A204.1 (cell line): Measurements from ENCODE around the gene TSSK6.

Experiments used
- FAIRE-seq: peaks from 2 replicates; lab custom pipeline; 2012; peaks lifted over from hg19 to GRCh38; lab: Jason Lieb, UNC

The TSSK6 gene

GRCh38 chr19:19530889-19531288 is 15.5 kb upstream of the TSSK6 start:
- FAIRE-seq: no peak

- FAIRE-seq: no peak
These were observed 15.1 kb upstream of the TSSK6 start for GRCh38 chr19:19530423-19530804.

GRCh38 chr19:19529783-19530422 is 14.6 kb upstream of the TSSK6 start:
- FAIRE-seq: no peak

- FAIRE-seq: no peak
These were observed 13.6 kb upstream of the TSSK6 start, which contains the start of gene YJEFN3 for GRCh38 chr19:19528721-19529490. Gene YJEFN3, plus strand, starts transcription at chr19:19528911. Its CDS starts 22 bp downstream, at chr19:19528933.

- no peak for FAIRE-seq
These were observed 12.6 kb upstream of the TSSK6 start for GRCh38 chr19:19527674-19528625.

- FAIRE-seq: no peak
These were observed 12.0 kb upstream of the TSSK6 start for GRCh38 chr19:19527371-19527656.

GRCh38 chr19:19526581-19527370 is 11.4 kb upstream of the TSSK6 start:
- no peak for FAIRE-seq

GRCh38 chr19:19525611-19526380 is 10.4 kb upstream of the TSSK6 start:
- no peak for FAIRE-seq

GRCh38 chr19:19524053-19524452 is 8.7 kb upstream of the TSSK6 start:
- FAIRE-seq: no peak

- FAIRE-seq: no peak
These were observed 7.8 kb upstream of the TSSK6 start for GRCh38 chr19:19523177-19523576.

- FAIRE-seq: no peak
These were observed 5.6 kb upstream of the TSSK6 start for GRCh38 chr19:19520989-19521388.

GRCh38 chr19:19517235-19517619 is 1.9 kb upstream of the TSSK6 start:
- FAIRE-seq: no peak

- no peak for FAIRE-seq
These were observed 533 bp upstream of the TSSK6 start, which contains the start of gene NDUFA13 for GRCh38 chr19:19515642-19516519. Gene NDUFA13, plus strand, starts transcription at chr19:19516225. Its CDS starts 14 bp downstream, at chr19:19516239.

- no peak for FAIRE-seq
These were observed 1.1 kb downstream of the TSSK6 start for GRCh38 chr19:19514215-19514657.

- FAIRE-seq: no peak
These were observed 1.7 kb downstream of the TSSK6 start for GRCh38 chr19:19513682-19514081.

GRCh38 chr19:19510432-19510831 is 4.9 kb downstream of the TSSK6 start:
- FAIRE-seq: no peak

- FAIRE-seq: no peak
These were observed 7.1 kb downstream of the TSSK6 start for GRCh38 chr19:19508217-19508616.

GRCh38 chr19:19507354-19507753 is 8.0 kb downstream of the TSSK6 start:
- no peak for FAIRE-seq

GRCh38 chr19:19506592-19506991 is 8.8 kb downstream of the TSSK6 start:
- FAIRE-seq: no peak

- FAIRE-seq: no peak
These were observed 9.6 kb downstream of the TSSK6 start for GRCh38 chr19:19505669-19506326.
